Hepatocyte (in vitro differentiated cells): ENCODE results near the gene CREG1. TPM values are rescaled to one million over a fixed set of nuclear protein-coding genes. Genes with fewer than 3 reads are reported as not detected.

Source experiments
- DNase-seq: peaks from one replicate; pipeline ENCODE4 v3.0.0-alpha.2; 2016; ENCODE audit warnings: low spot score
- H2AFZ ChIP-seq: fragments of 200-600 bp; sonication (generic); 2 replicates; pipeline ENCODE4 v1.6.0; 2016; ENCODE audit warnings: antibody characterized with exemption, mild to moderate bottlenecking
- H3K27ac ChIP-seq: fragments of 200-600 bp; sonication (generic); 2 replicates; pipeline ENCODE4 v1.5.1; 2016; ENCODE audit warnings: mild to moderate bottlenecking
- H3K27me3 ChIP-seq: fragments of 200-600 bp; sonication (generic); 2 replicates; pipeline ENCODE4 v1.6.1; 2016
- H3K36me3 ChIP-seq: fragments of 200-600 bp; sonication (generic); replicated peaks from 2 replicates; pipeline ENCODE4 v1.5.1; 2016; ENCODE audit warnings: low read depth; ENCODE audit not compliant: insufficient read depth
- H3K4me1 ChIP-seq: fragments of 200-600 bp; sonication (generic); 2 replicates; pipeline ENCODE4 v1.5.1; 2016; ENCODE audit warnings: mild to moderate bottlenecking, moderate library complexity; ENCODE audit not compliant: insufficient read depth
- H3K4me2 ChIP-seq: fragments of 200-600 bp; sonication (generic); 2 replicates; pipeline ENCODE4 v1.6.0; 2016
- H3K4me3 ChIP-seq: fragments of 200-600 bp; sonication (generic); 2 replicates; pipeline ENCODE4 v1.5.1; 2016; ENCODE audit warnings: mild to moderate bottlenecking
- H3K79me2 ChIP-seq: fragments of 200-600 bp; sonication (generic); 2 replicates; pipeline ENCODE4 v1.6.0; 2017; ENCODE audit warnings: mild to moderate bottlenecking
- H3K9me2 ChIP-seq: fragments of 200-600 bp; sonication (generic); replicated peaks from 2 replicates; pipeline ENCODE4 v1.6.0; 2017; ENCODE audit warnings: mild to moderate bottlenecking; ENCODE audit not compliant: insufficient read depth
- H3K9me3 ChIP-seq: fragments of 200-600 bp; sonication (generic); 2 replicates; pipeline ENCODE4 v1.5.1; 2016; ENCODE audit warnings: low read depth, mild to moderate bottlenecking
- H4K20me1 ChIP-seq: fragments of 200-600 bp; sonication (generic); 2 replicates; pipeline ENCODE4 v1.6.0; 2016; ENCODE audit warnings: mild to moderate bottlenecking; ENCODE audit not compliant: insufficient read depth, poor library complexity, severe bottlenecking
- CTCF ChIP-seq: fragments of 200-600 bp; sonication (generic); IDR thresholded peaks from 2 replicates; pipeline ENCODE4 v1.5.1; 2016; ENCODE audit warnings: antibody characterized with exemption, mild to moderate bottlenecking; ENCODE audit not compliant: poor library complexity
- EZH2 ChIP-seq: fragments of 200-600 bp; sonication (generic); IDR thresholded peaks from 2 replicates; pipeline ENCODE4 v1.6.1; 2016; ENCODE audit warnings: antibody characterized with exemption, mild to moderate bottlenecking, borderline replicate concordance
- EZH2phosphoT487 ChIP-seq: fragments of 200-600 bp; sonication (generic); IDR thresholded peaks from one replicate; pipeline ENCODE4 v1.6.1; 2018; ENCODE audit warnings: antibody characterized with exemption, mild to moderate bottlenecking, low read depth, moderate library complexity; ENCODE audit not compliant: unreplicated experiment, severe bottlenecking
- WGBS: methylation state at CpG from one replicate; pipeline ENCODE4 v1.1.6; 2016; ENCODE audit warnings: low lambda C conversion rate; ENCODE audit errors: missing lambda C conversion rate; 5-methylcytosine and 5-hydroxymethylcytosine counted together
- polyA plus RNA-seq: library from polyadenylated mRNA; unstranded; fragments of >200 nt; fragmentation: Nextera tagmentation; extraction: Ambion mirVana; gene quantifications from 2 replicates; pipeline ENCODE4 v1.2.1, GENCODE V29; 2016
- total RNA-seq: library from RNA; depleted of rRNA; stranded (reverse); fragments of >200 nt; gene quantifications from 2 replicates; pipeline ENCODE4 v1.2.3, GENCODE V29; 2014

CREG1 gene
- total and polyA plus RNA-seq, 2 experiments from 2014 or later, result 135 to 183 TPM

- Histone ChIP-seq H3K9me3 (no peaks in the 10 kb centered on the region), H4K20me1 (no peaks in the 10 kb centered on the region), H3K4me1 (peaks cover 2% of the 10 kb centered on the region), H3K36me3 (no peaks in the 10 kb centered on the region), H3K27ac (no peak overlapping the region), H3K9me2 (no peaks in the 10 kb centered on the region), H3K79me2 (peaks cover 4% of the 10 kb centered on the region), H3K4me3 (no peak overlapping the region), H2AFZ (no peak overlapping the region), H3K4me2 (no peak overlapping the region), H3K27me3 (no peaks in the 10 kb centered on the region)
- 89% methylated on average over 13 of the region's 13 CpGs for WGBS
- no peak for DNase-seq
- TF ChIP-seq EZH2phosphoT487, result no peak
- no peak for TF ChIP-seq EZH2
- TF ChIP-seq CTCF, result no peak
Observed at GRCh38 chr1:167543199-167543990, 10.2 kb downstream of the CREG1 start.

DNA sequence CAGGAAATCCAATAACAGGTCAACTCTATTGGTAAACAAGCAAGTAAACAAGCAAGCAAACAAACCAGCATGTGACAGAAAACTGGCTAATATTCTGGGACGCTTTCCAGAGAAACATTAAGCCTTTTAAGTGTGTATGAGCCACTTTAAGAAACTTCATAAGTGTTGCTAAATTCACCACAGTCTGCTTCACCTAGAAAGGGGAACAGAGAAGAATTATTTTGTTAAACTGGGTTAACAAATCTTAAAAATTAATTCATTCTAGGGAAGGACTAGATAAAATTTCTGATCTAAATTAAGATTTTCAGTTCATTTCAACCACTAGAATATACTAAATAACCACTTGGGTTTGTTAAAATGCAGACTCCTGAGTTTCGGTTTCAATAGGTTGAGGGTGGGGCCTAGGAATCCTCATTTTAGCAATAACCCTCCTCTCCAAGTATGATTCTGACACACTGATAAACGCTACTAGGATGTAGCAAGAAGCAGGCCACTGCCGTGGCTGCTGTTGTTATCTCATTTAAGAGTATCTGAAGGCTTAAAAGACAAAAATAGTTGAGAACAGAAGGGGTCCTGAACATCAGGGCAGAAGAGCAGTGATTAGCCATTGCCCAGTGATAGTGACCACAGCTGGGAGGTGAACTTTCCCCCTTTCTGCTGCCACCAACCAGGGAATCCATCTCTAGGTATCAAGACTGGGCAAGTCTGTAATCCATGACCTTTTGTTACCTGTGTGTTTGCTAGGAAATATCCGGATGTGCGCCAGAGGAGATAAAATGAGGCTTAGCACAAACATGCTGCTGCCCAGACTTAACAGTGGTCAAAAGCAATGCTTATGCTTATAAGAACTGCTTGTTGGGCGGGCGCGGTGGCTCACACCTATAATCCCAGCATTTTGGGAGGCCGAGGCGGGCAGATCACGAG, 11.2 kb downstream of the CREG1 start:
- Histone ChIP-seq H3K79me2 (no peaks in the 10 kb centered on the region), H3K27ac (no peak overlapping the region), H3K4me3 (no peak overlapping the region), H2AFZ (no peak overlapping the region), H3K9me3 (no peaks in the 10 kb centered on the region), H4K20me1 (no peaks in the 10 kb centered on the region), H3K9me2 (no peaks in the 10 kb centered on the region), H3K36me3 (no peaks in the 10 kb centered on the region), H3K27me3 (no peaks in the 10 kb centered on the region), H3K4me1 (peaks cover 2% of the 10 kb centered on the region), H3K4me2 (no peak overlapping the region)
- no peak for DNase-seq
- TF ChIP-seq EZH2, result no peak
- TF ChIP-seq EZH2phosphoT487, result no peak
- no peak for TF ChIP-seq CTCF
- WGBS, result 78% methylated on average over 12 of the region's 12 CpGs

- 0% methylated on average over 1 of the region's 1 CpG for WGBS
Observed at GRCh38 chr1:167541610-167542009, 12.0 kb downstream of the CREG1 start.

More at GRCh38 chr1:167541610-167542009, 12.0 kb downstream of the CREG1 start:
- H2AFZ ChIP-seq, result no peak overlapping the region
- no peak overlapping the region for H3K27ac ChIP-seq
- TF ChIP-seq EZH2phosphoT487 (no peak), CTCF (no peak), EZH2 (no peak)
- DNase-seq, result no peak
- no peaks in the 10 kb centered on the region for H4K20me1 ChIP-seq
- H3K4me1 ChIP-seq, result peaks cover 2% of the 10 kb centered on the region
- H3K79me2 ChIP-seq, result no peaks in the 10 kb centered on the region
- no peaks in the 10 kb centered on the region for H3K27me3 ChIP-seq
- H3K36me3 ChIP-seq, result no peaks in the 10 kb centered on the region
- no peak overlapping the region for H3K4me2 ChIP-seq
- no peaks in the 10 kb centered on the region for H3K9me3 ChIP-seq
- H3K9me2 ChIP-seq, result no peaks in the 10 kb centered on the region
- H3K4me3 ChIP-seq, result no peak overlapping the region
